Stimulated activated CD4-positive, alpha-beta T cell treated with anti-CD3 and anti-CD28 coated beads, Interleukin-1b, Interleukin-23, amount 100 ng/mL, for 4 hours (primary cell): Measurements from ENCODE around the gene ASAP2.
"Not testable (repeated sequence)": the region's sequence is repeated elsewhere in the genome, so short reads cannot be mapped to it uniquely, and the experiment has no call there.

Source experiments
- DNase-seq, 2 donors: peaks; one replicate each; pipeline ENCODE4 v3.0.0-alpha.2; 2020; ENCODE audit warnings: low read depth in 2 of 2

Gene ASAP2

DNA sequence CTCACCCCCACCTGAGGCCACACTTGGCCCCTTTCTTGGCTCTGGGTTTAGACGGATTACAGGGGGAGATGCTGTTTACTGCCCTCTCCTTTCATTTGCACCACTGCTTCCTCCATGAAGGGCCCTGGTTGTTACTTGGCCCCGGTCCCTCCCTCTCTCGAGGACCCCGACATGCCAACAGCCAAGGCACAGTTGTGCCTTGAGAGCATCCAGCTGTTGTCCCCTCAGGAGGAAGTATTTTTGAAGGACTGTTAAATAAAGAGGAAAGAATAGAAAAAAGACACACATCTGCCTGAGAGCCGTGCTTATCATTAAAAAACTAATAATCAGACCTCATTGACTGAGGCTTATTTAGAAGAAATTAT is 172.8 kb downstream of the ASAP2 start:
- no peak for DNase-seq

DNA sequence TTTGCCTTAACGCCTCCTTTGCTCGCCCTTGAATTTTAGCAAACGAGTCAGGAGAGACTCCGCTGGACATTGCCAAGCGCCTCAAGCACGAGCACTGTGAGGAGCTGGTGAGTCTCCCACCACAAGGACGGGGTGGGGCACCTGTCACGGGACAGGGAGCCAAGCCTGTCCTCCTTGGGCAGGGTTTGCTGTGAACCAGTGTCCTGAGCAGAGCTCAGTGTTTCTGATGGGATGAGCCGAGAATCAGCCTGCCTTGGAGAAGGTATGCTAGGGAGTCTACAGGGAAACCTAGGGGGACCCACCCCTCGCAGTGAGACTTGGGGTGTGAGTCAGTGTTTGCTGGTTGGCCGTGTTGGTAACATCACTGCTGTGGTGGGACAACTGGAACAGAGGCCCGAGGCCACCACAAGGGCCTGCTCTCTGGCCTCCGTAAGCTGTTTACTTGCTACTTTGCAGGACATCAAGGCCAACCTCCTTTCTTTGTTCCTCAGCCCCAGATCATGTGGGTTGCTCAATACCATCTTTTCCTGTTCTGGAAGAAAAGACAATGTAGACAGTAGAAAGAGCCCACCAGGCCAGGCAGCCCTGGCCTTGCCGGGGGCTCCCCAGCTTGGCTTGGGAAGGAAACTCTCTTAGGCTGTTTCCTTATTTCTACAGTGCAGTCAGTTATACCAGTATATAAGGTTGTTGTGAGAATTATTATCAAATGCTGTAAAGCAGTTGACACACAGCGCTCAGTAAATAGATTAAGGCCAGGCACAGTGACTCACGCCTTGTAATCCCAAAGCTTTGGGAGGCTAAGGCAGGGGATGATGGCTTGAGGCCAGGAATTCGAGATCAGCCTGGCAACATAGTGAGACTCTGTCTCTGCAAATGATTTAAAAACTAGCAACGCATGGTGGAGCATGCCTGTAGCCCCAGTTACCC is 174.4 kb downstream of the ASAP2 start:
- DNase-seq, result no peak

DNA sequence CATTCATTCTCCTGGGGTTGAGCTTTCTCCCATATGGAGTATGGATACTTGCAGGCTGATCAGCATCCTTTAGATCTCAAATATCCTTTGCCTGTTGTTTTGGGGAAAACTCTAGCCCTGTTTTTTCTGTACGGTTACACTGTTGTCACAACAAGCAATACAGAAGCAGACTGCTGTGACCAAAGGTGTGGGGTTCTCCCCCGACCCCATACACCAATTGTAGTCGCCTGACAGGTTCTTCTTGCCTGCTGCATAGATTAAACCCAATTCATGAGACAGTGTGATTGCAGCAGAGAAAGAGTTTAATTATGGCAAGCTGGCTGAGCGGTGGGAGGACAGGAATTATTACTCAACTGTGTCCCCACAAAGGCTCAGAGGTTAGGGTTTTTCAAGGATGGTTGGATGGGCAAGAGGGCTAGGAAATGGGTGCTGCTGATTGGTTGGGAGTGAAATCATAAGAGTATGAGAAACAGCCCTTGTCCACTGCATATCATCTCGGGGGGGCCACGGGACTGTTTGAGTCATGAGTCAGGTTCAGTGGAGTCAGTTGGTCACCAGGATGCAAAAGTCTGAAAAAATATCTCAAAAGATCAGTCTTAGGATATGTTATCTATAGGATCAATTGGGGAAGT is 176.1 kb downstream of the ASAP2 start:
- DNase-seq, result no peak

DNA sequence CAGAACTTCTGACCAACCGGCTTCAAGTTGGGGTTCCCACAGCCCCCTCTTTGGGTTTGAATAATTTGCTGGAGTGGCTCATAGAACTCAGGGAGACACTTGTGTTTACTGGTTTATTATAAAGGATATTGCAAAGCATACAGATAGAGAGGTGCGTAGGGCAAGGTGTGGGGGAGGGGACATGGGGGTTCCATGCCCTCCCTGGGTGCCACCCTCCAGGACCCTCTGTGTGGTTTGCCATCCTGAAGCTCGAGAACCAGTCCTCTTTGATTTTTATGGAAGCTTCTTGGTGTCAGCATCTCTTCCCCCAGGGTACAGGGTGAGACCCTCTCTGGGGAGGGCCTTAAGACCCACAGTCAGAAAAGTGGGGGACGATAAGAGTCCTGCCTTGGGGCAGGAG is 177.9 kb downstream of the ASAP2 start:
- no peak for DNase-seq

DNA sequence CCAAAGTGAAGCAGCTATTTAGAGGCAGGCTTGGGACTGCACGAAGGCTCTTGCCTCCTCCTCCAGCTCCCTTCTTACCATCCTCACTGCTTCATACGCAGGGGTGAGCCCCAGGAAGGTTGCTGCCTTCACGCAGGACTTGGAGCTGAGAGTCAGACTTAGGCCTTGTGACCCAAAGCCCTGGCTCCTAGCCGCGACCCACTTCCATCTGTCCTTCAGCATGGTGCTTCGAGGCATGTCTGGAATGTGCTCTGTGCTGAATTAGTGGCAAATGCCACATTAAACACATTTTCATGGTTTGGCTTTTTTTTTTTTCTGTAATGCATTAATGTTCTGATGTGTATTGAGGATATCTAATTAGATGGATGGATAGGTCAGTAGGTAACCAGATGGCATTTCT is 179.2 kb downstream of the ASAP2 start:
- DNase-seq, result no peak

GRCh38 chr2:9388199-9388681 is 181.6 kb downstream of the ASAP2 start:
- no peak for DNase-seq

- DNase-seq, result no peak
These were observed 182.6 kb downstream of the ASAP2 start for GRCh38 chr2:9388950-9389911.

GRCh38 chr2:9390151-9390850 is 183.7 kb downstream of the ASAP2 start:
- no peak for DNase-seq

DNA sequence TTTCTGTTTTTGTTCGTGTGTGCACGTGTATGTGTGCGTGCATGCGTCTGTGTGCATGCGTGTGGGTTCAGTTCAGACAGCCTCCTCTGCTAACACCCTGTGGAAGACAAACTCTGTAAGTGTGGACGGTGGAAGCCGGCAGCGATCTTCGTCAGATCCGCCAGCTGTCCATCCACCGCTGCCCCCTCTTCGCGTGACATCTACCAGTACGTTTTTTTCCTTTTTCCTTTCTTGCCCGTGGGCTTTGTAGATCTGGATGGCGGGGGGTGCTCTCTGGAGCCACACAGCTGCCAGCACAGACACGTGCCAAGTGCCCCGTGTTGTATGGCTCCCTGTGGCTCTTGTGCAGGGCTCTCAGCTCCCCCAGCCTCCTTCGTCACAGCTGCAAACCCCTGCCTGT is 184.4 kb downstream of the ASAP2 start:
- no peak for DNase-seq

GRCh38 chr2:9391961-9392720 is 185.5 kb downstream of the ASAP2 start:
- DNase-seq, result no peak

DNA sequence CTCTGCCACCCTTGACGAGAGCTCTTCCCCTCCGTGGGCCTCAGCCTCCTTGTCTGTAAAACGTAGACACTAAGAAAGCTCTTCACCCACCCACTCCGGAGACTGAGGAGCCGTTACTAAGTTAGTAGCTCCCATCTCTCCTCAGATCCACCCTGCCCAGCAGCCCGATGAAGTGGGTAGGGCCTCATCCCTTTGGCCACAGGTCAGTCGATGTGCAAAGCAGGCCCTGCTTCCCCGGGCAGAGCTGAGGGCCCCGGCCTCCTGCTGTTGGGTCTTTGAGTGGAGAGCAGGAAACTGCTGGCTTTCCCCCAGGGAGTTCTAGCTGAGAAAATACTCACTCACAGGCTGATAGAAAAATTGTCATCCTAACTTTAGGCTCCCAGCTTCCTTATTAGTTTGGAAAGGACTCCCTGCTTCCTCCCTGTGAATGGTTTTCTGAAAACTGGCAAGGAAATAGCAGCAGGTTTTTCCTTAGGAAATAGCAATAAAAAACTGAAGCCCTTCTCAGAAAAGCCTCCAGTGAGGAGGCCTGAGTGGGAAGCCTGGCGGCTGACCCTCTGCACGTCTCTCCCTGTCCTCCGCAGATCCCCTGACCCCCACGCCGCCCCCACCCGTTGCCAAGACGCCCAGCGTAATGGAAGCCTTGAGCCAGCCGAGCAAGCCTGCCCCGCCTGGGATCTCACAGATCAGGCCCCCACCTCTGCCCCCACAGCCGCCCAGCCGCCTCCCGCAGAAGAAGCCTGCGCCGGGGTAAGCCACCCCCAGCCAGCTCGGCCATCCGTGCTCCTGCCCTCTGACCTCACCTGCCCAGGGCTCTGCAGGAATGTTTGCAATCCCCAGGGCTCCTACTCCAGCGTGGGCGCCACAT is 186.5 kb downstream of the ASAP2 start:
- DNase-seq, result no peak

- no peak for DNase-seq
These were observed 188.2 kb downstream of the ASAP2 start for GRCh38 chr2:9394816-9395215.

DNA sequence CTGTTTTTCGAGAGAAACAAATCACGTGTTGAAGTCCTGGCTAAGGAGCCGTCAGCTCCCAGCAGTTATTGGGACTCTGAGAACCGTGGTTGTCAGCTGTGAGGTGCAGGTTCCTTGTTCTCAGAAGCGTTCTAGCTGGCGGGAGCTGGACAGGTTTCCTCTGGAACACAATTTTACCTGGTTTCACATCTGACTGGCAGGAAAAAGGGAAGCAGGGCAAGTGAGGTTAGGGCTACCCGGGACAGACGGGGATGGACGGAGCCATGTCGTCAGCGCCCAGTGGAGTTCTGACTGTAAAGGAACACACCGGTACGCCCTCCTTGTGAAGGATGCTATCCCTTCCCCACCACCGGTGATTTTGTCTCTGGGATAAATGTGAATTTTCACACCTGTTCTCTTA is 190.6 kb downstream of the ASAP2 start:
- DNase-seq, result no peak

- DNase-seq, result not testable (repeated sequence)
These were observed 191.6 kb downstream of the ASAP2 start for GRCh38 chr2:9398251-9398650.

DNA sequence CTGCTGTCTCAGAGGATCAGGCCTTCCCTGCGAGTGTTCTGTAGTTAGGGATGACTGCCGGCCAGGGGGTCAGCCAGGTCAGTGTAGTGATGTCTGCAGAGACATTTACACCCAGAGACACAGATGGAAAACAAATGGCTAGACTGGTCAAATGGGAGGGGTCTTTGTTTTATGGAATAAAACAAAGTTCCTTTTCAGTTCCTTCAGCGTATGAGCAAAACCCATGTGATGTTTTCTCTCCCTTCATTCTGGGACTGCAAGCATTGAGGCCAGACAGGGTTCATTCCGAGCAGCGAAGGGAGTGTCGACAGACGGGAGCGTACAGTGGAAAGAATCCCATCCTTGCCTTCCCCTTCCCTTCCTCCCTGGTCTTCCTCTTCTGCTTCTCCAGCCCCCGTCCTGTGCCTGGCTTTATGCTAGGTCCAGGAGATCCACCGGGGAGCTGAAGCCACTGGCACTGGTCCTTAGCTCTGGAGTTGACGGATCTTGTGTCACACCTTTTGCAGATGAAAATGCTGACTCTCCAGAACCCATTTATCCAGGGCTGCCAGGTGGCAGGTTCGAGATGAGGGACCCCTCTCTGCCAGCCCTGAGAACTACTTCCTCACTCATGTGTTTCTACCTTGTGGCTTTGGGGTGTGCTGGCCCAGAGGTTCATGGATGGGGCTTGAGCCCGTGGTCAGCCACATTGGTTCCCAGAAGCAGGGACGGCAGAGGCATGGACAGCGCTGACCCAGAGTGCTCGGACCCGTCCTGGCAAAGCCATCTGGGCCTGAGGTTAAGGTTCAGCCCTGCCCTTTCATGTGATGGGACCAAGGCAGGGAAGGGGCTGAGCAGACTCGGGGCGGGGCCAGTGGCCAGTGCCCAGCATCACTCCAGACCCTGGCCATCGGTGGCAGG is 192.5 kb downstream of the ASAP2 start:
- DNase-seq, result no peak

- no peak for DNase-seq
These were observed 193.9 kb downstream of the ASAP2 start for GRCh38 chr2:9400268-9401058.

GRCh38 chr2:9401059-9401547 is 194.5 kb downstream of the ASAP2 start:
- DNase-seq, result no peak
